ENCODE measurements around the gene INTS1.

DNA sequence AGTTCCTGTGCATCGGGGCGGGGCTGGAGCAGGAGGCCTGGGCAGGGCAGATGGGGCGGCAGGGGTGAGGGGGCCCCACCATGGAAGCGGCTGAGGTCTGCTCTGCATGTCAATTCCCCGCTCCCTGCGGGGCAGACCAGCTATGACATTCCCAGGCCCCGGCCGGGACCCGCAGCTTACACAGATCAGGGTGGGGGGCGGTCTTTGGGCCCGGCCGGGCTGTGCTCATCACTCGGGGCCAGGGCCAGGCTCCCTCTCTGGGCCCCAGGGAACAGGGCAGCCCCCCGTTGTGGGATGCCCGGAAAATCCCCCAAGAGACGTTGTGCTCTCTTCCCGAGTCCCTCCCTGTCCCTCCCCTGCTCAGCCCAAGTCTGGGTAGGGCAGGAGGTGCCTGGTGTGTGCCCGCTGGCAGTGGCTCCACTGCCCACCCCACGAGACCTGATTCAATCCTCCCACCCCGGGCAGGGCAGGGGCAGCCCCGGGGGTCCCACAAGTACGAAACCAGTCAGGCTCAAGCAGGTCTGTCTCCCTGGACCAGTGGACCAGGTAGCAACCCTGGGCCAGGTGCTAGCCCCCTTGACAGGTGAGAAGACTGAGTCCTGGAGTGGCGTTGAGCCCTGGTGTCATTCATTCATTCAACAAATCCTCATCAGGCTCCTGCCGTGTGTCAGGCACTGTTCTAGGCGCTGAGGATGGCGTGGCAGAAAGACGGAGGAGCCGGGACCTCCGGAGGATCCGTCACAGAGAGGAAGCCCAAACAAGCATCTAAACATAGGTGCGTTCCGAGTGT, 73.9 kb downstream of the INTS1 start:
- TF ChIP-seq, protein P1, sequence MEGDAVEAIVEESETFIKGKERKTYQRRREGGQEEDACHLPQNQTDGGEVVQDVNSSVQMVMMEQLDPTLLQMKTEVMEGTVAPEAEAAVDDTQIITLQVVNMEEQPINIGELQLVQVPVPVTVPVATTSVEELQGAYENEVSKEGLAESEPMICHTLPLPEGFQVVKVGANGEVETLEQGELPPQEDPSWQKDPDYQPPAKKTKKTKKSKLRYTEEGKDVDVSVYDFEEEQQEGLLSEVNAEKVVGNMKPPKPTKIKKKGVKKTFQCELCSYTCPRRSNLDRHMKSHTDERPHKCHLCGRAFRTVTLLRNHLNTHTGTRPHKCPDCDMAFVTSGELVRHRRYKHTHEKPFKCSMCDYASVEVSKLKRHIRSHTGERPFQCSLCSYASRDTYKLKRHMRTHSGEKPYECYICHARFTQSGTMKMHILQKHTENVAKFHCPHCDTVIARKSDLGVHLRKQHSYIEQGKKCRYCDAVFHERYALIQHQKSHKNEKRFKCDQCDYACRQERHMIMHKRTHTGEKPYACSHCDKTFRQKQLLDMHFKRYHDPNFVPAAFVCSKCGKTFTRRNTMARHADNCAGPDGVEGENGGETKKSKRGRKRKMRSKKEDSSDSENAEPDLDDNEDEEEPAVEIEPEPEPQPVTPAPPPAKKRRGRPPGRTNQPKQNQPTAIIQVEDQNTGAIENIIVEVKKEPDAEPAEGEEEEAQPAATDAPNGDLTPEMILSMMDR (IDR thresholded peaks at IDR 0.05; ENCODE audit: low read length): no peak
- no peak for TF ChIP-seq EZH2 (IDR thresholded peaks at IDR 0.05; ENCODE audit: borderline replicate concordance, low read length)

Measured in OCI-LY1 (cell line).